Neural cell (in vitro differentiated cells): ENCODE measurements around the gene OR10V1. TPM values are rescaled to one million over a fixed set of nuclear protein-coding genes. Genes with fewer than 3 reads are reported as not detected.

Experiments used
- H2AFZ ChIP-seq: fragments of 200-600, 300-800 bp; sonication (generic), shearing (Covaris generic); 2 replicates; pipeline ENCODE4 v1.6.0; 2014; ENCODE audit warnings: low read depth, mild to moderate bottlenecking, antibody characterized with exemption, low read length, moderate library complexity
- H3F3A ChIP-seq: fragments of 200-600 bp; shearing (Covaris generic); 2 replicates; pipeline ENCODE4 v1.6.1; 2016; ENCODE audit warnings: mild to moderate bottlenecking, moderate library complexity, mixed read lengths, antibody characterized with exemption, low read length; ENCODE audit not compliant: insufficient read depth, poor library complexity, severe bottlenecking
- H3K27ac ChIP-seq: fragments of 200-600, 300-800 bp; sonication (generic), shearing (Covaris generic); 2 replicates; pipeline ENCODE4 v1.5.1; 2014; ENCODE audit warnings: mild to moderate bottlenecking, low read length, moderate library complexity
- H3K27me3 ChIP-seq: fragments of 300-800, 200-600 bp; sonication (generic), shearing (Covaris generic); 2 replicates; pipeline ENCODE4 v1.6.0; 2014; ENCODE audit warnings: mild to moderate bottlenecking, low read depth, low read length, moderate library complexity; ENCODE audit not compliant: insufficient read depth
- H3K36me3 ChIP-seq: fragments of 300-800, 200-600 bp; sonication (generic), shearing (Covaris generic); 2 replicates; pipeline ENCODE4 v1.5.1; 2014; ENCODE audit warnings: mild to moderate bottlenecking, antibody characterized with exemption, low read length, moderate library complexity; ENCODE audit not compliant: insufficient read depth
- H3K4me2 ChIP-seq: fragments of 300-800, 200-600 bp; sonication (generic), shearing (Covaris generic); 2 replicates; pipeline ENCODE4 v1.6.0; 2014; ENCODE audit warnings: mild to moderate bottlenecking, low read length
- H3K4me3 ChIP-seq: fragments of 300-800, 200-600 bp; sonication (generic), shearing (Covaris generic); 2 replicates; pipeline ENCODE4 v1.5.1; 2014; ENCODE audit warnings: mild to moderate bottlenecking, low read length, moderate library complexity
- H3K79me2 ChIP-seq: fragments of 200-600 bp; shearing (Covaris generic); replicated peaks from 2 replicates; pipeline ENCODE4 v1.6.0; 2014; ENCODE audit warnings: mild to moderate bottlenecking, low read length, moderate library complexity; ENCODE audit not compliant: insufficient read depth
- H3K9ac ChIP-seq: fragments of 300-800, 200-600 bp; sonication (generic), shearing (Covaris generic); 2 replicates; pipeline ENCODE4 v1.6.1; 2016; ENCODE audit warnings: mild to moderate bottlenecking, low read length, mixed read lengths
- H3K9me2 ChIP-seq: fragments of 200-600 bp; shearing (Covaris generic); 2 replicates; pipeline ENCODE4 v1.6.1; 2016; ENCODE audit warnings: mild to moderate bottlenecking, low read length, mixed read lengths; ENCODE audit not compliant: insufficient read depth
- H3K9me3 ChIP-seq: fragments of 200-600, 300-800 bp; sonication (generic), shearing (Covaris generic); 2 replicates; pipeline ENCODE4 v1.6.1; 2016; ENCODE audit warnings: mild to moderate bottlenecking, mixed run types, low read length, moderate library complexity, mixed read lengths
- H4K20me1 ChIP-seq: fragments of 200-600 bp; shearing (Covaris generic); 2 replicates; pipeline ENCODE4 v1.6.1; 2016; ENCODE audit warnings: mild to moderate bottlenecking, mixed run types; ENCODE audit not compliant: insufficient read depth
- CTCF ChIP-seq: fragments of 450-650 bp; IDR thresholded peaks from 2 replicates; pipeline ENCODE4 v1.5.1; 2014; ENCODE audit warnings: antibody characterized with exemption, mild to moderate bottlenecking, moderate library complexity; ENCODE audit not compliant: poor library complexity, severe bottlenecking
- EP300 ChIP-seq: fragments of 450-650 bp; conservative IDR thresholded peaks from 2 replicates; pipeline ENCODE4 v1.6.1; 2014; ENCODE audit warnings: antibody characterized with exemption, mild to moderate bottlenecking, moderate library complexity; ENCODE audit not compliant: poor library complexity, severe bottlenecking
- EZH2 ChIP-seq: fragments of 200-600, 300-800 bp; shearing (Covaris generic), sonication (generic); IDR thresholded peaks from 2 replicates; pipeline ENCODE4 v1.6.1; 2014; ENCODE audit warnings: antibody characterized with exemption, low read length, borderline replicate concordance, mild to moderate bottlenecking; ENCODE audit not compliant: insufficient read depth, poor library complexity, severe bottlenecking
- MXI1 ChIP-seq: fragments of 450-650 bp; conservative IDR thresholded peaks from 2 replicates; pipeline ENCODE4 v1.6.1; 2014; ENCODE audit warnings: antibody characterized with exemption, mild to moderate bottlenecking; ENCODE audit not compliant: poor library complexity, severe bottlenecking
- POLR2AphosphoS5 ChIP-seq: IDR thresholded peaks from 2 replicates; pipeline ENCODE4 v1.6.1; 2012
- RAD21 ChIP-seq: fragments of 450-650 bp; conservative IDR thresholded peaks from 2 replicates; pipeline ENCODE4 v1.6.1; 2014; ENCODE audit warnings: antibody characterized with exemption, mild to moderate bottlenecking, moderate library complexity
- REST ChIP-seq: IDR thresholded peaks from 2 replicates; pipeline ENCODE4 v1.6.1; 2012; ENCODE audit warnings: borderline replicate concordance
- SMC3 ChIP-seq: fragments of 450-650 bp; conservative IDR thresholded peaks from 2 replicates; pipeline ENCODE4 v1.6.1; 2014; ENCODE audit warnings: antibody characterized with exemption, mild to moderate bottlenecking, moderate library complexity; ENCODE audit not compliant: poor library complexity
- TAF1 ChIP-seq: IDR thresholded peaks from 2 replicates; pipeline ENCODE4 v1.6.1; 2012; ENCODE audit warnings: low read depth
- polyA plus RNA-seq: library from polyadenylated mRNA; depleted of rRNA; stranded (reverse); fragments of >200 nt; gene quantifications from 2 replicates; pipeline ENCODE4 v1.2.3, GENCODE V29; 2014

OR10V1 gene
- polyA plus RNA-seq, 1 donor from 2014 or later: not detected

- H3K79me2 ChIP-seq: no peaks in the 10 kb centered on the region
- no peaks in the 10 kb centered on the region for H3K9me2 ChIP-seq
- no peaks in the 10 kb centered on the region for H4K20me1 ChIP-seq
- H3K27ac ChIP-seq: no peak overlapping the region
- peaks cover 3% of the 10 kb centered on the region for H3K27me3 ChIP-seq
- H3K9ac ChIP-seq: no peak overlapping the region
- no peak overlapping the region for H3K4me3 ChIP-seq
- no peak overlapping the region for H2AFZ ChIP-seq
- no peak overlapping the region for H3K4me2 ChIP-seq
- TF ChIP-seq REST (no peak), EZH2 (no peak), POLR2AphosphoS5 (no peak), MXI1 (no peak), TAF1 (no peak), CTCF (no peak), SMC3 (no peak), RAD21 (no peak), EP300 (no peak)
- no peaks in the 10 kb centered on the region for H3K36me3 ChIP-seq
- H3K9me3 ChIP-seq: no peaks in the 10 kb centered on the region
- H3F3A ChIP-seq: no peaks in the 10 kb centered on the region
Observed at GRCh38 chr11:59760771-59761170, 47.1 kb upstream of the OR10V1 start.

GRCh38 chr11:59759900-59760299 lies 46.3 kb upstream of the OR10V1 start:
- Histone ChIP-seq H3K36me3 (no peaks in the 10 kb centered on the region), H3K9me3 (no peaks in the 10 kb centered on the region), H3K4me2 (no peak overlapping the region), H3F3A (no peaks in the 10 kb centered on the region), H3K4me3 (no peak overlapping the region), H4K20me1 (no peaks in the 10 kb centered on the region), H2AFZ (no peak overlapping the region), H3K27ac (no peak overlapping the region), H3K27me3 (peaks cover 9% of the 10 kb centered on the region), H3K79me2 (no peaks in the 10 kb centered on the region), H3K9ac (no peak overlapping the region), H3K9me2 (no peaks in the 10 kb centered on the region)
- TF ChIP-seq EP300: no peak
- TF ChIP-seq MXI1: no peak
- no peak for TF ChIP-seq TAF1
- no peak for TF ChIP-seq RAD21
- no peak for TF ChIP-seq EZH2
- TF ChIP-seq CTCF: no peak
- TF ChIP-seq REST: no peak
- no peak for TF ChIP-seq POLR2AphosphoS5
- TF ChIP-seq SMC3: no peak
